Body of pancreas (tissue), 4 donors: ENCODE results near the gene KLHL26. TPM values are rescaled to one million over a fixed set of nuclear protein-coding genes. Genes with fewer than 3 reads are reported as not detected.
A peak's percentile ranks its signal among the peaks of the same experiment; 100 is the strongest.

ENCODE experiments used
- ATAC-seq: fragments of 150-250 bp; one replicate; pipeline ENCODE4 v1.9.1; 2016
- DNase-seq, 4 donors: peaks; one replicate each; pipeline ENCODE4 v3.0.0-alpha.2; 2019
- H3K27ac ChIP-seq, 4 donors: fragments of 200-600 bp; sonication (generic); 1 replicate in 3 of 4; 2 replicates in 1 of 4; pipeline versions ENCODE4 v1.5.1 to v1.6.1; 2016 to 2019; ENCODE audit warnings: mild to moderate bottlenecking in 1 of 4, mixed read lengths in 1 of 4, moderate library complexity in 1 of 4
- H3K27me3 ChIP-seq, 2 donors: fragments of 200-600 bp; sonication (generic); one replicate each; pipeline ENCODE4 v1.6.0; 2016; ENCODE audit warnings: mild to moderate bottlenecking in 1 of 2
- H3K36me3 ChIP-seq, 2 donors: fragments of 200-600 bp; sonication (generic); replicated peaks in 1 of 2; 2 replicates each; pipeline ENCODE4 v1.5.1; 2016; ENCODE audit warnings: low read depth in 2 of 2; ENCODE audit not compliant: insufficient read depth in 1 of 2
- H3K4me1 ChIP-seq: fragments of 200-600 bp; sonication (generic); one replicate; pipeline ENCODE4 v1.6.0; 2016
- H3K4me3 ChIP-seq, 2 donors: fragments of 200-600 bp; sonication (generic); 1 replicate in 1 of 2; 2 replicates in 1 of 2; pipeline ENCODE4 v1.5.1; 2016 to 2019
- H3K9me3 ChIP-seq, 3 donors: fragments of 200-600 bp; sonication (generic); 1 replicate in 2 of 3; 2 replicates in 1 of 3; pipeline ENCODE4 v1.5.1; 2016
- POLR2A ChIP-seq, 3 donors: fragments of 450-650 bp; IDR thresholded peaks; one replicate each; pipeline ENCODE4 v1.6.1; 2016; ENCODE audit warnings: antibody characterized with exemption in 3 of 3, mild to moderate bottlenecking in 2 of 3
- WGBS, 2 donors: methylation state at CpG; one replicate each; pipeline ENCODE4 v1.1.5; 2017; 5-methylcytosine and 5-hydroxymethylcytosine counted together
- intact Hi-C: fragments of 100-400 bp; cut with DNase I; formaldehyde crosslinking; loops from one replicate; pipeline ENCODE4 v1.15.1; 2023
- total RNA-seq, 2 donors: library from RNA; depleted of rRNA; stranded (reverse); fragments of >200 nt; gene quantifications; one replicate each; pipeline ENCODE4 v1.1.0, GENCODE V29; 2016
- TF ChIP-seq, protein P1 (sequence below), 7 experiments: fragments of 450-650 bp in 4 of 7; fragments of 200-600 bp in 3 of 7; sonication (generic) in 3 of 7; IDR thresholded peaks; one replicate each; pipeline ENCODE4 v1.5.1; 2016 to 2019; ENCODE audit warnings: antibody characterized with exemption in 7 of 7

Gene KLHL26
- total RNA-seq, 2 donors from 2014 or later: 3.6 to 8.9 TPM

DNA sequence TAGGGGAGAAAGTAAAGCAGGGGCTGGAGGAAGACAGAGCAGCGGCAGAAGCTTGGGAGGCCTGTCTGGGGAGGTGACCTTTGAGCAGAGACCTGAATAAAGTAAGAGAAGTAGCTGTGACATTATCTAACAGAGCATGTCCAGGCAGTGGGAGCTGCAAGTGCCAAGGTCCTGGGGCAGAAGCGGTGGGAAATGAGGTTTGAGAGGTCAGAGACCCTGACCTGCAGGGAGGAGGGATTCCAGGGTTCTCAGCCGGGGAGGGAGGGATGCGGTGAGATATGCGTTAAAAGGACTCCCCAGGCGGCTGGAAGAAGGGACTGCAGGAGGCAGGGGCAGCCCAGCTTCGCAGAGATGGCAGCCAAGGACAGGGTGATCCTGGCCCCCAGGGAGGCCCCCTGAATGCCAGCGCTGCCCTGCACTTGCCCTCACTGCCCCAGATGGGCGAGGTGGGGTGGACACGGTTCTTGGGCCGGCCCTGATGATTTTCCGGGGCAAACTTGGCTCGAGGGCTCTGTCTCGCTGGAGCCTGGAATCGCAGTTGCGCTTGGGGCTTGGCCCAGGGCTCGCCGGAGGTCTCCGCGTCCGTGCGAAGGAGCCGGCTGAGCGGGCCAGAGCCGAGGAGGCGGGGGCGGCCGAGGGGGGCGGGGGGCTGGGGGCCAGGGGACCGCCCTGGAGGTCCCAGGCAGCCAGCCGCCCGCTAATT is 33.4 kb upstream of the KLHL26 start:
- Histone ChIP-seq H3K9me3 (no peaks in the 10 kb centered on the region), H3K4me3 (no peak overlapping the region), H3K36me3 (no peaks in the 10 kb centered on the region), H3K27ac (no peak overlapping the region), H3K27me3 (peaks cover 0 to 27% of the 10 kb centered on the region in 2 donors), H3K4me1 (peaks cover 17% of the 10 kb centered on the region)
- no peak for TF ChIP-seq POLR2A (IDR thresholded peaks at IDR 0.05)
- TF ChIP-seq, protein P1, sequence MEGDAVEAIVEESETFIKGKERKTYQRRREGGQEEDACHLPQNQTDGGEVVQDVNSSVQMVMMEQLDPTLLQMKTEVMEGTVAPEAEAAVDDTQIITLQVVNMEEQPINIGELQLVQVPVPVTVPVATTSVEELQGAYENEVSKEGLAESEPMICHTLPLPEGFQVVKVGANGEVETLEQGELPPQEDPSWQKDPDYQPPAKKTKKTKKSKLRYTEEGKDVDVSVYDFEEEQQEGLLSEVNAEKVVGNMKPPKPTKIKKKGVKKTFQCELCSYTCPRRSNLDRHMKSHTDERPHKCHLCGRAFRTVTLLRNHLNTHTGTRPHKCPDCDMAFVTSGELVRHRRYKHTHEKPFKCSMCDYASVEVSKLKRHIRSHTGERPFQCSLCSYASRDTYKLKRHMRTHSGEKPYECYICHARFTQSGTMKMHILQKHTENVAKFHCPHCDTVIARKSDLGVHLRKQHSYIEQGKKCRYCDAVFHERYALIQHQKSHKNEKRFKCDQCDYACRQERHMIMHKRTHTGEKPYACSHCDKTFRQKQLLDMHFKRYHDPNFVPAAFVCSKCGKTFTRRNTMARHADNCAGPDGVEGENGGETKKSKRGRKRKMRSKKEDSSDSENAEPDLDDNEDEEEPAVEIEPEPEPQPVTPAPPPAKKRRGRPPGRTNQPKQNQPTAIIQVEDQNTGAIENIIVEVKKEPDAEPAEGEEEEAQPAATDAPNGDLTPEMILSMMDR (IDR thresholded peaks at IDR 0.05): peak in 2 of 7 experiments; percentile 10 to 18
- ATAC-seq (no peak), DNase-seq (no peak)
- intact Hi-C loops: no loop called here
- 9 to 32% methylated on average over 7 to 31 of the region's 32 CpGs for WGBS, 2 donors

DNA sequence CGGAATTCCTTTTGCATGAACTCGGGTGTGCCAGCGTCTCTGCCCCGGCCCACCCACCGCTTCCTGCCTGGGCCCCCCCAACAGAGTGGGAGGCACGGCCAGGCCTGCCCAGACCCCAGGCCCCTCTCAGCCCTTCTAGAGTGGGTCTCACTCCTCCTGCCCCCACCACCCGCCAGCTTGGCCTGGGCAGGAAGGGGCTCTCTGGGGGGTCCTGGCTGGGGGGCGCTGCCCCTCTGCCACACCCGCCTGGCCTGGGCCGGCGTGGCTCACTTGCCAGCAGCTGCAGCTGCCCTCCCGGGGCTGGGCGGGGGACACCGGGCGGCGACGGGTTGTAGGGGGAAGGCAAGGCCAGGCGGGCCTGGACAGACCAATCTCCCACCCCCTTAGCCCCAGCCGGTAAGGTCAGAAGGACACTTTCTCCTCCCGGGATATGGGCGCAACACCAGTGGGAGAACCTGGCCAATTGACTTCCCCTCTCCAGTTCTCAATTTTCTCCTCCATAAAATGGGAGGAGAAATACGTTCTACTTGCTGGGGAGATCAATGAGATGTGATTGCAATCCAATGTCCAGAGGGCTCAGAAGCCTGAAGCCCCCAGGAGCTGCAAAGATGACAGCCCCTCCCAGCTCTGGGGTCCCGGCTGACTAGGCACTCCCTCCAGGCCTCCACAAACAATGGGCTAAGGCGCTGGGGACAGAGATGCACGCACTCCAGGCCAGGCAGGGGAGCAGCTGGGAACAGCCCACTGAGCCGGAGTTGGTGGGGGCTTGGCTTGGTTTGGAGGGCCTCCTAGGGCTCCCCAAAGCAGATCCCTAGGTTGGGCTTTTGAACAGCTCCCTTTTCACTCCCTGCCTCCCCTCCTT is 32.6 kb upstream of the KLHL26 start:
- no peak for DNase-seq
- intact Hi-C loops: no loop called here
- no peak for TF ChIP-seq POLR2A (IDR thresholded peaks at IDR 0.05)
- TF ChIP-seq, protein P1 (IDR thresholded peaks at IDR 0.05): no peak
- WGBS, 2 donors: 22 to 26% methylated on average over 9 to 17 of the region's 26 CpGs
- no peaks in the 10 kb centered on the region for H3K9me3 ChIP-seq
- no peak for ATAC-seq
- peaks cover 17% of the 10 kb centered on the region for H3K4me1 ChIP-seq
- H3K27me3 ChIP-seq: peaks cover 0 to 26% of the 10 kb centered on the region in 2 donors
- H3K27ac ChIP-seq: no peak overlapping the region
- H3K4me3 ChIP-seq: no peak overlapping the region
- H3K36me3 ChIP-seq: no peaks in the 10 kb centered on the region

- Histone ChIP-seq H3K27ac (no peak overlapping the region), H3K27me3 (peaks cover 0 to 29% of the 10 kb centered on the region in 2 donors), H3K4me1 (peaks cover 17% of the 10 kb centered on the region), H3K4me3 (no peak overlapping the region), H3K36me3 (no peaks in the 10 kb centered on the region), H3K9me3 (no peaks in the 10 kb centered on the region)
- intact Hi-C loops: no loop called here
- no peak for ATAC-seq
- WGBS, 2 donors: 22% methylated on average over 10 of the region's 10 CpGs
- DNase-seq: no peak
- TF ChIP-seq, protein P1 (IDR thresholded peaks at IDR 0.05): no peak
- no peak for TF ChIP-seq POLR2A (IDR thresholded peaks at IDR 0.05)
Observed at GRCh38 chr19:18604820-18605159, 32.0 kb upstream of the KLHL26 start.

GRCh38 chr19:18605196-18605545 is 31.7 kb upstream of the KLHL26 start:
- peaks cover 0 to 33% of the 10 kb centered on the region in 2 donors for H3K27me3 ChIP-seq
- no peaks in the 10 kb centered on the region for H3K36me3 ChIP-seq
- WGBS, 2 donors: 5 to 6% methylated on average over 5 to 17 of the region's 17 CpGs
- DNase-seq: no peak
- H3K4me1 ChIP-seq: peaks cover 17% of the 10 kb centered on the region
- intact Hi-C loops: no loop called here
- H3K9me3 ChIP-seq: no peaks in the 10 kb centered on the region
- ATAC-seq: no peak
- no peak overlapping the region for H3K27ac ChIP-seq
- no peak overlapping the region for H3K4me3 ChIP-seq
- TF ChIP-seq POLR2A (IDR thresholded peaks at IDR 0.05): no peak
- TF ChIP-seq, protein P1 (IDR thresholded peaks at IDR 0.05): no peak
